GM12865 (cell line): ENCODE data around the gene PDILT.

Experiments
- DNase-seq: peaks from one replicate; pipeline ENCODE4 v3.0.0; 2010; ENCODE audit warnings: low read depth
- H3K4me3 ChIP-seq: 2 replicates; pipeline ENCODE4 v1.5.1; 2011; ENCODE audit warnings: mild to moderate bottlenecking, low read depth, low read length, control low read depth
- TF ChIP-seq, protein P1 (sequence below): IDR thresholded peaks from 2 replicates; pipeline ENCODE4 v1.5.1; 2011; ENCODE audit warnings: low read length, control low read depth, low read depth, inconsistent platforms; ENCODE audit not compliant: insufficient read depth; ENCODE audit errors: missing control alignments

PDILT gene

DNA sequence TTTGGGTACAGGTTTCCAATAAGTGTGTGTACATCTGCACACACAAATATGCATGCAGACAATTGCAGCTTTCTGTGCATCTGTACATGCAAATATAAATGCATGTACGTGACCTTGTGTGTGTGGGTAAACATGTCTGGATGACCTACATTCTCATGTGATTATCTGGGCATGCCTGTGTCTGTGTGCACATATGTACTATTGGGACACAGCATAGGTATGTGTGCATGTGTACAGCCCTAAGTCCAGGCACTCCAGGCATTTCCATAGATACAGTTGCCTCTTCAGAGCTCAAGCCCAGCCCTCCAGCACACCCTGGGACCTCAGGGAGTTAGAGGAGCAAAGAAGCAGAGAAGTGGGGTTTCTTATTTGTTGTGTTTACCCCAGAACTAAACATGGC, 70.1 kb downstream of the PDILT start:
- DNase-seq: no peak
- TF ChIP-seq, protein P1, sequence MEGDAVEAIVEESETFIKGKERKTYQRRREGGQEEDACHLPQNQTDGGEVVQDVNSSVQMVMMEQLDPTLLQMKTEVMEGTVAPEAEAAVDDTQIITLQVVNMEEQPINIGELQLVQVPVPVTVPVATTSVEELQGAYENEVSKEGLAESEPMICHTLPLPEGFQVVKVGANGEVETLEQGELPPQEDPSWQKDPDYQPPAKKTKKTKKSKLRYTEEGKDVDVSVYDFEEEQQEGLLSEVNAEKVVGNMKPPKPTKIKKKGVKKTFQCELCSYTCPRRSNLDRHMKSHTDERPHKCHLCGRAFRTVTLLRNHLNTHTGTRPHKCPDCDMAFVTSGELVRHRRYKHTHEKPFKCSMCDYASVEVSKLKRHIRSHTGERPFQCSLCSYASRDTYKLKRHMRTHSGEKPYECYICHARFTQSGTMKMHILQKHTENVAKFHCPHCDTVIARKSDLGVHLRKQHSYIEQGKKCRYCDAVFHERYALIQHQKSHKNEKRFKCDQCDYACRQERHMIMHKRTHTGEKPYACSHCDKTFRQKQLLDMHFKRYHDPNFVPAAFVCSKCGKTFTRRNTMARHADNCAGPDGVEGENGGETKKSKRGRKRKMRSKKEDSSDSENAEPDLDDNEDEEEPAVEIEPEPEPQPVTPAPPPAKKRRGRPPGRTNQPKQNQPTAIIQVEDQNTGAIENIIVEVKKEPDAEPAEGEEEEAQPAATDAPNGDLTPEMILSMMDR: no peak
- no peak overlapping the region for H3K4me3 ChIP-seq

DNA sequence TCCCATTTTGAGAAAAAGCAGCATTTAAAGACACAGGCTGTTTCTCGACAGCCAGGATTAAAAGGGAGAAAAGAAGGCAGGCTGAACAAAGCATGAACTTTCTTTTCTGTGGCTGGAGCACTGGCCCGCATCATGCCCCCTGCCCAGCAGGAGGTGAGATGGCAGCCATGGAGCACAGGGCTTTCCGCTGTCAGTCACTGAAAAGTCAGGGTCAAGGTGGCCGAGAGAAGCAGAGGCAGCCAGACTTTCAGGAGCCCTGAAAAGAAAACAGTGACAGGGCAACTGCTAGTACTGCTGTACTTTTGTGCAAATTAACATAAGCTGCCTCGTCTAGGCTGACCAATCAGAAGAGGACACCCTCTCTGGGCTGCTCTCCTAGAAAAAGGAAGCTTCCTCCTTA, 71.4 kb downstream of the PDILT start:
- TF ChIP-seq, protein P1: no peak
- no peak overlapping the region for H3K4me3 ChIP-seq
- no peak for DNase-seq

DNA sequence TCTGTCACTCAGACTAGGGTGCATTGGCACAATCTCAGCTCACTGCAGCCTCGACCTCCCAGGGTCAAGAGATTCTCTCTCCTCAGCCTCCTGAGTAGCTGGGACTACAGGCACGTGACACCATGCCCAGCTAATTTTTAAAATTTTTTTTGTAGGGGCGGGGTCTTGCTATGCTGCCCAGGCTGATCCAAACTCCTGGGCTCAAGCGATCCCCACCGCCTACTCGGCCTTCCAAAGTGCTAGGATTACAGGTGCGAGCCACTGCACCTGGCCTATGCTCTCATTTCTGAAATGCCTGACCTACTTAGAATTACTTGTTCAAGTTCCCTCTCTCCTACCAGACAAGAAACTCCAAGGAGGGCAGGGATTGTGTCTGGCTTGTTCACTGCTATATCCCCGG, 72.1 kb downstream of the PDILT start:
- TF ChIP-seq, protein P1: no peak
- DNase-seq: no peak
- H3K4me3 ChIP-seq: no peak overlapping the region

DNA sequence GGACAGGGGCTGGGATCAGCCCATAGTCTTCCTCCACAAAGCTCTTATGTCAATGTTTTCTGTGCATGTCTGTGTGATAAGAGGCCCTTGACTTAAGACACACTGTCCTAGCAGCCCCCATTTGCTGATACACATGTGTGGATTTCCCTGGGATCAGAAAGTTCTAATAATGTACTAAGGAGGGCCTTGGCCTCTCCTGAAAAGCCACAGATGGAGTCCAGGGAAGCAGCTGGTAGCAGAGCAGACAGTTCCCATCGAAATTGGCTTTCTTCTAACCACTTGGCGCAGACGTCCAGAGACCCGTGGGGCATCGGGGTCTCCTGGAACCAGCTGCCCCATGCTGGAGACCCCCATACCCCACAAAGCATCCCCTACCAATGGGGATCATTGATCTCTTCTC, 72.9 kb downstream of the PDILT start:
- TF ChIP-seq, protein P1: no peak

DNA sequence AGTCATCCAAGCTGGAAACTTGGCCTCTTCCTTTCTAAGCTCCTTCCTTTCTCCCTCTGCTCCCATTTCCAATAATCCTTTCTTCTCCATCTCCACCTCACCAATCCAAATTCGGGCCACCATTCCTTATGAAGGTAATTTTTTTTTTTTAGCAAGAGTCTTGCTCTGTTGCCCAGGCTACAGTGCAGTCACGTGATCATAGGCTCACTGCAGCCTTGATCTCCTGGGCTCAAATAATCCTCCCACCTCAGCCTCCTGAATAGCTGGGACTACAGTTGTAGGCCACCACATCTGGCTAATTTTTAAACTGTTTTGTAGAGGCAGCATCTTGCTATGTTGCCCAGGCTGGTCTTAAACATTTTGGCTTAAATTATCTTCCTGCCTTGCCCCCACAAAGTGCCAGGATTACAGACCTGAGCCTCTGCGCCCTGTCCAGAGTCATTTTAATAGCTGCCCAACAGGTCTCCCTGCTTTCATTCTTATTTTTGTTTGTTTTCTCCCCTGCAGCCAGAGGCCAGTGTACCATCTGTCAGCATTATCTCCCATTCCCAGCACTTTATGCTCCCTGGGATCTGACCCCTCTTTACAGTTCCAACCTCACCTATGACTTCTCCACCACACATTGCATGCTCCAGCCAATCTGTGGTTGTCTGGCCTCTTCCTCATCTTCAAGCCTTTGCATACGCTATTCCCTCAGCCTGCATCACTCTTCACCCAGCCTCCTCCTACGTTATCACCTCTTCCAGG, 75.0 kb downstream of the PDILT start:
- H3K4me3 ChIP-seq: no peak overlapping the region
- no peak for DNase-seq
- TF ChIP-seq, protein P1: no peak

More for the DNA sequence above, 72.9 kb downstream of the PDILT start:
- no peak overlapping the region for H3K4me3 ChIP-seq
- DNase-seq: no peak

DNA sequence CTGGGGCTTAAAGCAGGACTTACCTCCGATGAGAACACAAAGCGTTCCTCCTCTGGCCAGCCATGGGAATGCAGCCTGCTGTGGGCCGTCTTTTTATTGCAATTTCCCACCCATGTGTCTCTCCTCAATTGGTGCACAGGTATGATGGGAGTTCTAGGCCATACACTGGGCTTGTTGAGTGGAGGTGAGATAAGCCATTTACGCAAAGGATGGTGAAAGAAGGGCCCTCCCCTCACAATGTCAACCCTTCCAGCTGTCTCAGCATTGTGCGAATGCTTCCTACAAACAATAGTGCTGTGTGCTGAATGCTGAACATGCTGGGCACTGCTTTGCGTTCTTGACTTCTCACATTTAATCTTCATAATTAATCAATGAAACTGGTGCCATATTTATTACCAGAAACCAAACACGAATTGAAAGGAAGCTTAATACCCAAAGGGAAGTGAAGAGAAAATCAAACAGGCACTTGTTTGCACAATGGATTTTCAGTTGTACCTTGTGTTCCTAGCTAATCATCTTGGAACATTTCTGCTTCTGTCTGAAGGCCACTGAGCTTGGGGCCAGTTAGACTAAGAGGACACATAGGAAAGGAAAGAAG, 77.0 kb downstream of the PDILT start, which contains the start of gene GP2:
GP2 (minus strand) TSS at position 70 of the 598 bp plus-strand sequence. CDS start 1,082 bp downstream, outside the sequence.
- no peak for DNase-seq

More for the DNA sequence above, 77.0 kb downstream of the PDILT start, which contains the start of gene GP2:
- H3K4me3 ChIP-seq: no peak within 1 kb of the TSS
- TF ChIP-seq, protein P1: no peak
